ENCODE results near the gene PKD1L1. TPM values are rescaled to one million over a fixed set of nuclear protein-coding genes. Genes with fewer than 3 reads are reported as not detected.

The PKD1L1 gene
- polyA plus RNA-seq, 1 of the 3 experiments (the other 2 are of a cell fraction): 0.10 TPM

GRCh38 chr7:47809387-47809786 lies 138.9 kb downstream of the PKD1L1 start:
- Histone ChIP-seq H3K4me2 (no peak overlapping the region), H3K9ac (no peak overlapping the region), H3K9me2 (no peaks in the 10 kb centered on the region), H2AFZ (ENCODE audit: low read depth) (no peak overlapping the region), H3K27me3 (ENCODE audit: insufficient read depth) (no peaks in the 10 kb centered on the region), H4K20me1 (ENCODE audit: insufficient read depth) (no peaks in the 10 kb centered on the region), H3K79me2 (ENCODE audit: insufficient read depth) (no peaks in the 10 kb centered on the region), H3K4me3 (ENCODE audit: low read depth in 2 of 2, low read length in 1 of 2) (no peak overlapping the region), H3K27ac (ENCODE audit: low read depth in 2 of 2, low read length in 1 of 2) (no peak overlapping the region), H3K36me3 (replicated peaks in 1 of 2; ENCODE audit: control insufficient read depth in 1 of 2, insufficient read depth in 2 of 2, low read length in 1 of 2) (no peaks in the 10 kb centered on the region), H3F3A (replicated peaks; ENCODE audit: insufficient read depth) (no peaks in the 10 kb centered on the region), H3K4me1 (ENCODE audit: control insufficient read depth in 1 of 2, insufficient read depth in 2 of 2, low read depth in 1 of 2, low read length in 1 of 2) (peaks cover 0 to 27% of the 10 kb centered on the region in 2 experiments; a peak in 1 of 4 replicates), H3K9me3 (no peaks in the 10 kb centered on the region)
- no peak for DNase-seq
- ChIA-PET POLR2A (no interaction called here), CTCF (interaction anchor here (0.6 to 7.7 kb wide), 7 partner anchors 10 to 543 kb away, joined by 3 to 55 read pairs (median 4); no protein-coding TSS in a partner anchor)
- TF ChIP-seq SIN3A (IDR thresholded peaks at IDR 0.05; ENCODE audit: borderline replicate concordance, low read depth, low read length): no peak
- no peak for TF ChIP-seq GATA2 (CRISPR knock-in tag; IDR thresholded peaks at IDR 0.05)
- no peak for TF ChIP-seq FOSL2 (IDR thresholded peaks at IDR 0.05; ENCODE audit: borderline replicate concordance, low read depth)
- TF ChIP-seq USF1 (IDR thresholded peaks at IDR 0.05; ENCODE audit: borderline replicate concordance, low read depth): no peak
- no peak for TF ChIP-seq NRF1 (IDR thresholded peaks at IDR 0.05; ENCODE audit: low read depth, low read length)
- TF ChIP-seq POLR2AphosphoS5 (IDR thresholded peaks at IDR 0.05; ENCODE audit: low read depth, low read length): no peak
- no peak for TF ChIP-seq JUND (IDR thresholded peaks at IDR 0.05)
- no peak for TF ChIP-seq PBX3 (IDR thresholded peaks at IDR 0.05)
- TF ChIP-seq RFX5 (IDR thresholded peaks at IDR 0.05; ENCODE audit: low read length): no peak
- no peak for TF ChIP-seq TEAD4 (IDR thresholded peaks at IDR 0.05; ENCODE audit: borderline replicate concordance, insufficient read depth)
- TF ChIP-seq CTCF (IDR thresholded peaks at IDR 0.05): no peak
- no peak for TF ChIP-seq TAF1 (IDR thresholded peaks at IDR 0.05; ENCODE audit: borderline replicate concordance, low read depth, low read length)
- TF ChIP-seq EZH2phosphoT487 (IDR thresholded peaks at IDR 0.05; ENCODE audit: borderline replicate concordance, low read depth): no peak
- no peak for TF ChIP-seq YY1 (IDR thresholded peaks at IDR 0.05; ENCODE audit: low read depth)
- TF ChIP-seq ZBTB33 (IDR thresholded peaks at IDR 0.05; ENCODE audit: borderline replicate concordance, low read depth): no peak
- no peak for TF ChIP-seq RAD21 (IDR thresholded peaks at IDR 0.05; ENCODE audit: low read length)
- WGBS (ENCODE audit: low lambda C conversion rate): 97% methylated on average over 3 of the region's 3 CpGs

Data from SK-N-SH (cell line).